OCI-LY3 (cell line): Measurements from ENCODE around the gene DENND5A.

Source experiments
- EZH2phosphoT487 ChIP-seq: fragments of 200-600 bp; shearing (Covaris generic); IDR thresholded peaks from 2 replicates; pipeline ENCODE4 v1.6.1; 2018; ENCODE audit warnings: antibody characterized with exemption, mixed run types, low read depth
- TF ChIP-seq, protein P1 (sequence below): fragments of 200-600, 300-600 bp; sonication (generic); IDR thresholded peaks from 2 replicates; pipeline ENCODE4 v1.5.1; 2014; ENCODE audit warnings: antibody characterized with exemption, low read length, low read depth

DNA sequence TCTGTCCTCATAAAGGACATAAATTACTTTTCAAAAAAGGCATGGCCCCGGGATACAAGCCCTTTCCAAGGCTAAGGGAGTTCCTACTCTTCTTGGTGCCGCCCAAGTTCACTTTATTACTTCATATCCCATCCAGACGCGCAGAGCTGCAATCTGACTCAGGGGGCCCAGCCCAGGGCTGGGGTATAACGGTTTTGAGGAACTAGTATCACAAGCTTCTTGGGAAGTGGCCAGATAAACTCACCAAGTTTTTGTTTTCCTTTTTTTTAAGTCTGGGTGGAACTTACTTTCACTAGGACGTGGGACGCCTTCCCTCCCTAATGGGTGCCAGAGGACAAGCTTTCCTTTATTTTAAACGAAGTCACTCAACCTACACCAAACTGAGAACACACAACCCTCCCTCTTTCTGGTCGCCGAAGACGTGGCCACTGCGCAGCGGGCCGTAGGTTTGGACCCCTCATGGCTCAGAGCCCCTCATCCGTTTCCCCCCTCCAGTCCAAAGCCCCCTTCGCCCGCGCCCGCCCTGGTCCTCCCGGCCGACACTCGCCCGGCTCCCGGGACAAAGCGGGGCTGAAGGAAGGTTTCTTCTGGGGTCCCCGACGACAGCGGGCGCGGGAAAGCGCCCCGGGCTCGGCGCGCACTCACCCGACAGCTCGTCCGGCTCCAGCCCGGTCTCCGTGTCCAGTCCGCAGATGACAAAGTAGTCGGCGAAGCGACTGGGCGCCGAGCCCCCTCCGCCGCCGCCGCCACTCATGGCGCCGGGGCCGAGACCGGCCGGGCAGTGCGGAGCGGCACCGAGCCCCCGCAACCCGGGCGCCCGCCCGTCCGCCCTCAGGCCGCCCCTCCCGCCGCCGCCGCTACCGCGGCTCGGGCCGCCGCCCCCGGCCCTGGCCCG lies 587 bp downstream of the DENND5A start:
- TF ChIP-seq, protein P1, sequence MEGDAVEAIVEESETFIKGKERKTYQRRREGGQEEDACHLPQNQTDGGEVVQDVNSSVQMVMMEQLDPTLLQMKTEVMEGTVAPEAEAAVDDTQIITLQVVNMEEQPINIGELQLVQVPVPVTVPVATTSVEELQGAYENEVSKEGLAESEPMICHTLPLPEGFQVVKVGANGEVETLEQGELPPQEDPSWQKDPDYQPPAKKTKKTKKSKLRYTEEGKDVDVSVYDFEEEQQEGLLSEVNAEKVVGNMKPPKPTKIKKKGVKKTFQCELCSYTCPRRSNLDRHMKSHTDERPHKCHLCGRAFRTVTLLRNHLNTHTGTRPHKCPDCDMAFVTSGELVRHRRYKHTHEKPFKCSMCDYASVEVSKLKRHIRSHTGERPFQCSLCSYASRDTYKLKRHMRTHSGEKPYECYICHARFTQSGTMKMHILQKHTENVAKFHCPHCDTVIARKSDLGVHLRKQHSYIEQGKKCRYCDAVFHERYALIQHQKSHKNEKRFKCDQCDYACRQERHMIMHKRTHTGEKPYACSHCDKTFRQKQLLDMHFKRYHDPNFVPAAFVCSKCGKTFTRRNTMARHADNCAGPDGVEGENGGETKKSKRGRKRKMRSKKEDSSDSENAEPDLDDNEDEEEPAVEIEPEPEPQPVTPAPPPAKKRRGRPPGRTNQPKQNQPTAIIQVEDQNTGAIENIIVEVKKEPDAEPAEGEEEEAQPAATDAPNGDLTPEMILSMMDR = no peak
- no peak for TF ChIP-seq EZH2phosphoT487
